ENCODE measurements around the gene RNF41.

RNF41 gene

GRCh38 chr12:56216461-56216860 lies 5.3 kb downstream of the RNF41 start:
- H4K20me1 ChIP-seq (ENCODE audit: control insufficient read depth, insufficient read depth, low read depth, low read length): no peaks in the 10 kb centered on the region
- H3K4me3 ChIP-seq (ENCODE audit: low read length): no peak overlapping the region
- TF ChIP-seq EZH2phosphoT487 (IDR thresholded peaks at IDR 0.05; ENCODE audit: borderline replicate concordance, low read length): no peak
- no peak for TF ChIP-seq CTCF (IDR thresholded peaks at IDR 0.05; ENCODE audit: low read depth, low read length, poor library complexity, severe bottlenecking)
- peaks cover 33% of the 10 kb centered on the region for H3K79me2 ChIP-seq (ENCODE audit: control insufficient read depth, low read length)
- no peak overlapping the region for H3K27ac ChIP-seq (ENCODE audit: low read depth, low read length)
- H3K27me3 ChIP-seq (ENCODE audit: control insufficient read depth, low read length): no peaks in the 10 kb centered on the region
- H3F3A ChIP-seq (ENCODE audit: control insufficient read depth, insufficient read depth): peaks cover 5% of the 10 kb centered on the region
- H3K9me2 ChIP-seq (replicated peaks; ENCODE audit: control insufficient read depth, low read length): no peaks in the 10 kb centered on the region
- no peaks in the 10 kb centered on the region for H3K9me3 ChIP-seq (ENCODE audit: control insufficient read depth, insufficient read depth, low read length)
- peaks cover 12% of the 10 kb centered on the region for H3K4me1 ChIP-seq (ENCODE audit: control insufficient read depth, low read length)
- H3K4me2 ChIP-seq (ENCODE audit: low read length): no peak overlapping the region
- H3K36me3 ChIP-seq (ENCODE audit: control insufficient read depth, low read length): peaks cover 43% of the 10 kb centered on the region

GRCh38 chr12:56213878-56214277 lies 7.8 kb downstream of the RNF41 start:
- Histone ChIP-seq H3K27ac (ENCODE audit: low read depth, low read length) (no peak overlapping the region), H3K9me2 (replicated peaks; ENCODE audit: control insufficient read depth, low read length) (no peaks in the 10 kb centered on the region), H3K4me1 (ENCODE audit: control insufficient read depth, low read length) (peaks cover 15% of the 10 kb centered on the region), H3K4me2 (ENCODE audit: low read length) (no peak overlapping the region), H3F3A (ENCODE audit: control insufficient read depth, insufficient read depth) (no peaks in the 10 kb centered on the region), H3K27me3 (ENCODE audit: control insufficient read depth, low read length) (no peaks in the 10 kb centered on the region), H3K4me3 (ENCODE audit: low read length) (no peak overlapping the region), H4K20me1 (ENCODE audit: control insufficient read depth, insufficient read depth, low read depth, low read length) (no peaks in the 10 kb centered on the region), H3K36me3 (ENCODE audit: control insufficient read depth, low read length) (peaks cover 58% of the 10 kb centered on the region), H3K79me2 (ENCODE audit: control insufficient read depth, low read length) (peaks cover 10% of the 10 kb centered on the region), H3K9me3 (ENCODE audit: control insufficient read depth, insufficient read depth, low read length) (no peaks in the 10 kb centered on the region)
- no peak for TF ChIP-seq EZH2phosphoT487 (IDR thresholded peaks at IDR 0.05; ENCODE audit: borderline replicate concordance, low read length)
- TF ChIP-seq CTCF (IDR thresholded peaks at IDR 0.05; ENCODE audit: low read depth, low read length, poor library complexity, severe bottlenecking): no peak

GRCh38 chr12:56212361-56212760 lies 9.4 kb downstream of the RNF41 start:
- H3K4me1 ChIP-seq (ENCODE audit: control insufficient read depth, low read length): peaks cover 28% of the 10 kb centered on the region
- peaks cover 5% of the 10 kb centered on the region; the same call in 1 of the 2 replicates for H3F3A ChIP-seq (ENCODE audit: control insufficient read depth, insufficient read depth)
- no peaks in the 10 kb centered on the region for H3K9me3 ChIP-seq (ENCODE audit: control insufficient read depth, insufficient read depth, low read length)
- H3K4me2 ChIP-seq (ENCODE audit: low read length): no peak overlapping the region
- H3K27me3 ChIP-seq (ENCODE audit: control insufficient read depth, low read length): no peaks in the 10 kb centered on the region
- no peaks in the 10 kb centered on the region for H4K20me1 ChIP-seq (ENCODE audit: control insufficient read depth, insufficient read depth, low read depth, low read length)
- H3K4me3 ChIP-seq (ENCODE audit: low read length): no peak overlapping the region
- peaks cover 66% of the 10 kb centered on the region for H3K36me3 ChIP-seq (ENCODE audit: control insufficient read depth, low read length)
- H3K79me2 ChIP-seq (ENCODE audit: control insufficient read depth, low read length): peaks cover 5% of the 10 kb centered on the region
- no peaks in the 10 kb centered on the region for H3K9me2 ChIP-seq (replicated peaks; ENCODE audit: control insufficient read depth, low read length)
- H3K27ac ChIP-seq (ENCODE audit: low read depth, low read length): no peak overlapping the region
- no peak for TF ChIP-seq EZH2phosphoT487 (IDR thresholded peaks at IDR 0.05; ENCODE audit: borderline replicate concordance, low read length)
- TF ChIP-seq CTCF (IDR thresholded peaks at IDR 0.05; ENCODE audit: low read depth, low read length, poor library complexity, severe bottlenecking): no peak
